Measurements from ENCODE around the gene DYNC1H1.

DNA sequence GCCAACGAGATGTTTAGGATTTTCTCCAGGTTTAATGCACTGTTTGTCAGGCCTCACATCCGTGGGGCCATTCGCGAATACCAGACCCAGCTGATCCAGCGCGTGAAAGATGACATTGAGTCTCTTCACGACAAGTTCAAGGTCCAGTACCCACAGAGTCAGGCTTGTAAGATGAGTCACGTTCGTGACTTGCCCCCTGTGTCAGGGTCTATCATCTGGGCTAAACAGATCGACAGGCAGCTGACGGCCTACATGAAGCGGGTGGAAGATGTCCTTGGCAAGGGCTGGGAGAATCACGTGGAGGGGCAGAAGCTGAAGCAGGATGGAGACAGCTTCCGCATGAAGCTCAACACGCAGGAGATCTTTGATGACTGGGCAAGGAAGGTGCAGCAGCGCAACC lies 21.6 kb downstream of the DYNC1H1 start:
- TF ChIP-seq CTCF (IDR thresholded peaks at IDR 0.05) (no peak), POLR2A (IDR thresholded peaks at IDR 0.05) (no peak)
